ENCODE data around the gene CDH13.

The CDH13 gene

GRCh38 chr16:83010776-83011720 lies 384.3 kb downstream of the CDH13 start:
- no peak for DNase-seq

GRCh38 chr16:83011939-83012338 lies 385.2 kb downstream of the CDH13 start:
- DNase-seq = no peak

- no peak for DNase-seq
Measured at GRCh38 chr16:83013071-83013470, 386.3 kb downstream of the CDH13 start.

- no peak for DNase-seq
Measured at GRCh38 chr16:83019963-83020362, 393.2 kb downstream of the CDH13 start.

- no peak for DNase-seq
Measured at GRCh38 chr16:83021045-83021444, 394.3 kb downstream of the CDH13 start.

- no peak for DNase-seq
Measured at GRCh38 chr16:83021746-83022145, 395.0 kb downstream of the CDH13 start.

GRCh38 chr16:83023011-83023410 lies 396.2 kb downstream of the CDH13 start:
- no peak for DNase-seq

GRCh38 chr16:83023640-83024039 lies 396.9 kb downstream of the CDH13 start:
- no peak for DNase-seq

- no peak for DNase-seq
Measured at GRCh38 chr16:83027973-83028372, 401.2 kb downstream of the CDH13 start.

- DNase-seq = no peak
Measured at GRCh38 chr16:83029467-83029866, 402.7 kb downstream of the CDH13 start.

GRCh38 chr16:83031524-83031923 lies 404.8 kb downstream of the CDH13 start:
- DNase-seq = no peak

GRCh38 chr16:83037102-83037501 lies 410.3 kb downstream of the CDH13 start:
- no peak for DNase-seq

GRCh38 chr16:83037884-83038283 lies 411.1 kb downstream of the CDH13 start:
- no peak for DNase-seq

GRCh38 chr16:83040174-83040573 lies 413.4 kb downstream of the CDH13 start:
- DNase-seq = no peak

GRCh38 chr16:83044589-83044988 lies 417.8 kb downstream of the CDH13 start:
- DNase-seq = no peak

- DNase-seq = no peak
Measured at GRCh38 chr16:83045790-83046189, 419.0 kb downstream of the CDH13 start.

GRCh38 chr16:83046664-83047063 lies 419.9 kb downstream of the CDH13 start:
- no peak for DNase-seq

GRCh38 chr16:83051451-83051850 lies 424.7 kb downstream of the CDH13 start:
- no peak for DNase-seq

- DNase-seq = no peak
Measured at GRCh38 chr16:83054283-83054682, 427.5 kb downstream of the CDH13 start.

- no peak for DNase-seq
Measured at GRCh38 chr16:83058376-83058775, 431.6 kb downstream of the CDH13 start.

GRCh38 chr16:83059237-83059636 lies 432.5 kb downstream of the CDH13 start:
- no peak for DNase-seq

- no peak for DNase-seq
Measured at GRCh38 chr16:83066011-83066410, 439.2 kb downstream of the CDH13 start.

- DNase-seq = no peak
Measured at GRCh38 chr16:83066881-83067280, 440.1 kb downstream of the CDH13 start.

GRCh38 chr16:83068686-83069085 lies 441.9 kb downstream of the CDH13 start:
- no peak for DNase-seq
